GM18861 (cell line): ENCODE results near the gene NEDD9.

Source experiments
- ATAC-seq: cut with Tn5 transposase; IDR thresholded peaks from one replicate; pipeline ENCODE4 v1.9.1; 2021; ENCODE audit not compliant: unreplicated experiment

NEDD9 gene, protein sequence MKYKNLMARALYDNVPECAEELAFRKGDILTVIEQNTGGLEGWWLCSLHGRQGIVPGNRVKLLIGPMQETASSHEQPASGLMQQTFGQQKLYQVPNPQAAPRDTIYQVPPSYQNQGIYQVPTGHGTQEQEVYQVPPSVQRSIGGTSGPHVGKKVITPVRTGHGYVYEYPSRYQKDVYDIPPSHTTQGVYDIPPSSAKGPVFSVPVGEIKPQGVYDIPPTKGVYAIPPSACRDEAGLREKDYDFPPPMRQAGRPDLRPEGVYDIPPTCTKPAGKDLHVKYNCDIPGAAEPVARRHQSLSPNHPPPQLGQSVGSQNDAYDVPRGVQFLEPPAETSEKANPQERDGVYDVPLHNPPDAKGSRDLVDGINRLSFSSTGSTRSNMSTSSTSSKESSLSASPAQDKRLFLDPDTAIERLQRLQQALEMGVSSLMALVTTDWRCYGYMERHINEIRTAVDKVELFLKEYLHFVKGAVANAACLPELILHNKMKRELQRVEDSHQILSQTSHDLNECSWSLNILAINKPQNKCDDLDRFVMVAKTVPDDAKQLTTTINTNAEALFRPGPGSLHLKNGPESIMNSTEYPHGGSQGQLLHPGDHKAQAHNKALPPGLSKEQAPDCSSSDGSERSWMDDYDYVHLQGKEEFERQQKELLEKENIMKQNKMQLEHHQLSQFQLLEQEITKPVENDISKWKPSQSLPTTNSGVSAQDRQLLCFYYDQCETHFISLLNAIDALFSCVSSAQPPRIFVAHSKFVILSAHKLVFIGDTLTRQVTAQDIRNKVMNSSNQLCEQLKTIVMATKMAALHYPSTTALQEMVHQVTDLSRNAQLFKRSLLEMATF

DNA sequence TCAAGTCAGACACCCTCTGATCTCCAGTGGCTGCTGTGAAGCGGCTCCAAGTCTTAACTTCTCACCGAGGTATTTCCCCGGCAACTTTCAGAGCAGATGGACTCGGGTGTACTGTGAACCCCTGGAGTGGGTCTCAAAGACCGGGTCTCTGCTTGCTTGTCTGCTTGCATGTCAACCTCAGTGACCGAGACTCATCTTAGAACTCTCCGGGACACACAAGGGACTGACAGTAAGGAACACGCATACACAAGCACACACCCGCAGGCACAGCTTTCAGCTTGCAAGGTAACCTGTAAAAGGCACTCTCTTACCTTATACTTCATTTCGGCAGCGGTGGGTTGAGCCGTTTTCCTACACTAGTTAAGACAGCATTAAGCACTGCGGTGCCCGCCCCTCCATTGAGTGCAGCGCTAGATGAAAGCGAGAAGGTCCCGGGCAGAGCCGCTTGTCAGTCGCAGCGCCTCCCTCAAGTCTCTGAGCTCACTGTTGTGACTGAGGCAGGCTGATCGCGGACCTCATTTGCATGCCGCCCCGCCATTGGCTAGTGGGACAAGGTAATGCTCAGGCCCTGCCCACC lies at the start of gene NEDD9:
TSS of gene NEDD9 (minus strand) at position 476 of the 577 bp plus-strand sequence. CDS start at position 323, 153 bp downstream.
- peak; percentile 95 for ATAC-seq

DNA sequence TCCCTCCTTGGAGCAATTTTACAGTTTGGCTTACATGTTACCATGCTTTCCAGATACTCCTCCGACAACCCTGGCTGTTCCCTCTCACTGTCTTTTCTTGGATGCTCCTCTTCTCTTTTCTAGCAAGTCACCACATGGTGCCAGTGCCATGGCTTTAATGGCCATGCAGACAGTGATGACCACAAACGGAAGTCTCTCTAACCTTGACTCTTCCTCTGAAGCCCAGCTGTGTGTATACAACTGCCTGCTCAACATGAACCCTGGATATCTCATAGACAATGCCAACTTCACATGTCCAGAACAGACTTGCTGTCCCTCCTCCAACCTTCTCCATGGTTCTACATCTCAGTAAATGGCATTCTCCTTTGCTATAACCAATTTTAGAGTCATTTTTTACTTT lies 49.8 kb upstream of the NEDD9 start:
- ATAC-seq = no peak

DNA sequence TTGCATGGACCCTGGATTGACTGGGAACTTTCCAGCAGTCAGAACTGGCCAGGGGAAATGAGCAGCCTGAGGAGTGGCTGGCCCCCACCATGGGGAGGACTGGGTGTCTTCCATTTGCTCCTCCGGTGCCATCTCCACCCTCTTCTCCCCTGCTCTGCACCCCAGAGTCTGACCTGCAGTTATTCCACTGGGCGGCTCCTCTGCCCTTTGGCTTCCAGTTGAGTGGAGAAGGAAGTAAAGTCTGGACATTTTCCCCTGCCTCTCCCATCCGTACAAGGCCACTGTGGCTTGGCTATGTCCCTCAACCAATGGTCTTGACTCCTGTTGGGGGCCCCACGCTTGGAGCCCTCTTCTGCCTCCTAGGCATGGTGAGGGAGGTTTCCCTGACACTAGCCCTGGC lies 47.9 kb upstream of the NEDD9 start:
- ATAC-seq = no peak

DNA sequence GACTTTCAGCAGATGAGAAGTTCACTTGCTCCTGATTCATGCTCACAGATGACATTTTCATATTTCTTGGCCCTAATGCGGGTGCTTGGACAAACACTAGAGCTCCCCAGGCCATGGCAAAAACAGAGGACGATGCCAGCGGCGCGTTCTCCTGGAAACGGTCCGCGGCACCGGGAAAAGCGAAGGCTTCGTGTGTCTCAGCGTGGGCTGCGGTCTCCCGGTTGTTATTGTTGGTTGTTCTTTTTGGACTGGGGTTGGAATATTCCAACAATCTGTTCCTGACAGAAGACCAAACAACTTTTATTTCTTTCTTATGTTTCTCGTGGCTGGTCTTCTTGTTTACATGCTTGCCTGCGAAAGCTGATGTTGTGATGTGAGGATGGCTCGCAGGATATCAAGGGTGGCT lies 46.8 kb upstream of the NEDD9 start:
- ATAC-seq = no peak

DNA sequence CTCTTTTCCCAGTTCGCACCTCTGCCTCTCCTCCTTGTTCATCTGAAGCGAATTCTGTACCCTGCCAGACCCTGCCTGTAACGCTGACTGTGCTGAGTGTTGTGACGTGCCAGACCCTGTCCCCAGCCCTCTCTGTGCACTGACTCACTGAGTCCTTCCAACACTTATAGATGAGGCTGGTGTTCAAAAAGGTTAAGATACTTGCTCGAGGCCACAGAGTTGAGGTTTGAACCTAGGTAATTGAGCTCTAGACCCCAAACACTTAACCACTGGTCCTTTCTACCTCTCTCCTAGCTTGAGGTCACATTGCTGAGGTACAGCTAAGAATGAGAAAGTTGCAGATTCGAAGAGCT lies 45.7 kb upstream of the NEDD9 start:
- no peak for ATAC-seq

DNA sequence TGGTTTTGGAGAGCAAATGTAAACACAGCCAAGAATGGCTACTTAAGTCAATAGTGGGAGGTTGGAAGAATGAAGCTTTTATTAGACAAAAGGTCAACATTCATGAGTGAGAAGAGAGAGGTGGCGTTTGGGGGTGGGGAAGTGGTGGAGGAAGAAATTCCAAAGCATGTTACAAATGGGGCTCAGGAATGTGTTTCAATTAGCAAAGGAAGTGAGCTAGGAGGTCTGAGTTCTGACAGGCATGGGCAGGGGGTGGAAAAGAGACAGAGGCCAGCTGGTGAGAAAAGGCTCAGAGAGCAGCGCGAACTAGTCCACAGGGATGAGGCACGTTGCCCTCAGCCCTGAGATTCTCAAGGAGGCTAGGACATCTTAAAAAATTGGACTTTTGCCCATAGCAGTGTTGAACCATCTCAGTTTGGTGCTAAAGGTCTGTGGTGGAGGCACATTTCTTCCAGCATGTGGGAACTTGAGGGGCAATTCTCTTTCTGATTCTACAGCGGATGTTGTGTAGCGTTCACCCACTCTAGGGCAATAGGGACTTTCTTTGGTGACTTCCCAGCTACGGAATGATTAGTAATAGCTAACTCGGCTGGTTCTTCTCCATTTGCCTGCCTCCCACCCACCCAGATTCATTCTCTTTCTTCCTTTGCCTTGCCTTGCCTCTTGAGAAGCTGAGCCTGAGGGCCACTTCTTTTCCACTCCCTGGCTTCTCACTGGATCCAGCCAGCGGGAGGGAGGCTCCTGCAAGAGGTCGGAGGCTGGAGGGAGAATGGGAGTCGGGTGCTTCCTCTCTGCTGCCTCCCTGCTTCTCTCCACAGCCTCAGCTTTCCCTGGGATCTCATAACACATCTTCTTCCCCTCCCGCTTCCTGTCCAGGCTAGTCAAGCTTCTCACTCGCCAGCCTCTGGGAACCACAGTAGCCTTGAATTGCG lies 45.1 kb upstream of the NEDD9 start:
- peak; percentile 34 for ATAC-seq

DNA sequence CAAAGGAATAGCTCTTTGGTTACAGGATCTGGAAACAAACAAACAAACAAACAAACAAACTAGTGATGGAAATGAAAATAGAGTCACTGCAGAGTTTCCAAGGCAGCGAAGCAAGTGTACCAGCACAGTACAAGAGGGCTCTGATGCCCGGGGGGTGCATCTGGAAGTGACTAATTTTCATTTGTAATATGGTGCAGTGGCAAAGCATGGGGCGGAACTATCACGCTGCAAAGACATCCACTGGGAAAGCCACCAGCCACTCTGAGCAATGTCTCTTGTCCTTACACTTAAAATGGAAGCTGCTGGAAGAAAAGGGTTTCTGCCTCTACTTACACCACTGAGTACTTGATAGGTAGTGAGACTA lies 44.4 kb upstream of the NEDD9 start:
- ATAC-seq = no peak

DNA sequence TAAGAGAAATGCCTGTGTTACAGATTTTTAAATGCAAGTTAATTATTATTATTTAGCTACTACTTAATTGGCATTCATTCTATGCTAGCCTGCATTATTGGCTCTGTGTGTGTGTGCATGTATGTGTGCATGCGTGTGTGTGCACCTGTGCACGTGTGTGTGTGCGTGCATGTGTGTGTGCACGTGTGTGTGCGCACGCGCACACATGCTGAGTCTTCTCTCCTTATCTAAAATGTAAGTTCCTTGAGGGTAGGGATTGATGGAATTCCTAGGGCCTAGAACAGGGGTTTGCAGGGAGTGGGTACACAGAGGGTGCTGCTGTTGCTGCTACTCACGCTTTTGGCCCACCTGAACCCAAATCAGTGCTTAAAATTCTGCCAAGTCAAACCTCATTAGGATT lies 43.8 kb upstream of the NEDD9 start:
- no peak for ATAC-seq

DNA sequence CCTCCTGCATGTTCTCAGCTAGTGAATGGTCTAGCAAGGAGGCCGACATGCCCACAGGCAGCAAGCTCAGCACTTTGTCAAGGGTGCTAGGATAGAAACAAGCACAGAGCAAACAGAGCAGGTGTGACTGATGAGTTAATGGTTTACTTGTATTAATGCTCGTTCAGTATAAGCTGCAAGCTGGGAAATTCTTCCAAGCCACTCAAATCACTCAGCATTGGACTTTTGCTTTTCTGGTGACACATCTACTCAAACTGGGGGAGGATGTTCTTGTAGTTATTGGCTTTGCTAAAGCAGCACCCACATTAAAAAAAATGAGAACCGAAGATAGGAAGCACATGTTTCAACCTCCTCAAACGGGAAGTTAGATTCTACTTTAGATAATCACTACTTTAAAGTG lies 43.1 kb upstream of the NEDD9 start:
- peak; percentile 89 for ATAC-seq

DNA sequence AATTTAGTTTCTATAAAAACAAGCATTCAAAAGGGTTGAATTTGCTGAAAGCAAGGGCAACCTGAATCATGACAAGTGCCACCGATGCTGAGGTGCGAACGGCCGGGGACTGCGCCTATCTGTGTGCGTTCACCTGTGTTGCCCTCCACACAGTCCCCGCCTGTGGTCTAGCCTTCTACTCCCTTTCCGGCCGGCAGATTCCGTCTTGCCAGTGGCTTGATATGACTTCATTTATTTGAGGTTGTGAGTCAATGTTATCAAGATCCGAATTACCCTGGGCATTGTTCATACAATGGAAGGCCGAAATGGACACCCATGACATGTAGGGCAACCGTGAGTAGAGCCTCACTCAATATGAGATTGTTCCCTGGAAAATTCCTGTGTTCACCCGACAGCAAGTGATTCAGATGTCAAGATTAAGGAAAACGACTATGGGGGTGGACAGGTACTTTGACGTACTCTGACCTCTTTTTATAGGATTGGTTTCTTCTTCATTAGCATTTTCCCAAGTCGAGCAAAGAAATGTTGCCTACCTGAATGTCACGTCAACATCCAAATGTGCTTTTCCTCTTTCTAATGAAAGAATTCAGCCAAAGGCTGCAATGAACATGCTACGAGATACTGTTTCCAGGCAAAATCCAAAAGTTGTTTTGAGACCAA lies 41.1 kb upstream of the NEDD9 start:
- ATAC-seq = no peak

DNA sequence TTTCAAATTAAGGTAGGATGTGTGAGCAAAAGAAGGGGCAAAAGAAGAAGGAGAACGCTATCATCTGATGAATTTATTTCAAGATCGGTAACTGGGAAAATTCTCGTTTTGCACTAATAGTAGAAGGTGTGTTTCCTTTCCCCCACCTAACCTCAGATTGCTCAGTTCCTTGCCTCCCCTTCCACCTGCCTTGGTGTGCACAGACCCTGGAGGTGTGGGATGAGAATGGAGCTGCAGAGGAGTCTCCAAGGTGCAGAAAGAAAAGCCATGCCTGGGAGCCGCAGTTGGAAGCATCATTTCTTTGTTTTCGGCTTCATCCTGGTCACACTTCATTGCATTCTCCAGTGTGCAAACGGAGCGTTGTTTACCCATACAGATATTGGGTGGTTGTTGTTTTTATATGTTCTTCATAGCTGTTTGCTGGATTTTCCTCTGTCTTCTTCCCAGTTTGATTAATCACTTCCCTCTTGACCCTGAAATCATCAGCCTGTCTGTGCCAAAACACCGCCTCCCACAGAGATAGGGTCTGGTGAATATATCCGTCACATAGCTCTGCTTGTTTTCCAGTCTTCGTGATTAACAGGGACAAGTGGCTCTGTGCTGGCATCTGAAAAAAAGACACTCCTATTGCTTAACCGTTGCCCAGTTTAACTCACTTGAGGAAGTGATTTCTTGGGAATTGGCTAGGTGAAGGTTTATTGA lies 40.2 kb upstream of the NEDD9 start:
- no peak for ATAC-seq

DNA sequence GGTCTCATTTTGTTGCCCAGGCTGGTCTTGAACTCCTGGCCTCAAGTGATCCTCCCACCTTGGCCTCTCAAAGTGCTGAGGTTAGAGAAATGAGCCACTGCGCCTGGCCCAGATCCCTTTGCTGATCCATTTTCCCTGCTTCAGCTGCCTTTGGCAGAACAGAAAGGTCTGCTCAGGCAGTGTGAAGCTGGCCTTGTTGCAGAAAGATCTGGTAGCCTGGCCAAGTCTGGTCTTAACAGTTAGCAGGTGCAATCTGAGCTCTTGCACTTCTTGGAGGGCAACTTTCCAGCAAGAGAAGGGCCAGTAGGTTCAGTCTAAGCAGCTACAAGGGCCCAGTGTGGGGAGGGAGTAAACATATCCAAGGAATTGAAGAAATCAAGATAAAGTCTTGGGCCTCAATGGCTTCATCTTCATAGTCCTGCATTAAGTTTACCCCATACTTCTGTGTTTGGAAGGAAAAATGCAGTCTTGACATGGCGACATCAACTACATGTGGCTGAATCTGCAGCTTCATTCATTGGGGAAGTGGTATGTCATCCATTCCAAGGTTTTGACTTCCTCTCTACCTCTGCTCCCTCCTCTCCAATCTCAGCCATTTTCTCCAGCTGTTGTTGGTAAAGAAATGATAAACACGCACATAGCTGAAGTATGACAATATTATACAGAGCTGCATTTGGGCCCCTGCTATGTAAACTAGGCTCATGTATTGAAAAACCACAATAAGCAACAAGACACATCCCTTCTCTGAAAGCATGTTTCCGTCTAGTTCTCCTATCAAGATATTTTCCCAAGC lies 39.0 kb upstream of the NEDD9 start:
- ATAC-seq = no peak

DNA sequence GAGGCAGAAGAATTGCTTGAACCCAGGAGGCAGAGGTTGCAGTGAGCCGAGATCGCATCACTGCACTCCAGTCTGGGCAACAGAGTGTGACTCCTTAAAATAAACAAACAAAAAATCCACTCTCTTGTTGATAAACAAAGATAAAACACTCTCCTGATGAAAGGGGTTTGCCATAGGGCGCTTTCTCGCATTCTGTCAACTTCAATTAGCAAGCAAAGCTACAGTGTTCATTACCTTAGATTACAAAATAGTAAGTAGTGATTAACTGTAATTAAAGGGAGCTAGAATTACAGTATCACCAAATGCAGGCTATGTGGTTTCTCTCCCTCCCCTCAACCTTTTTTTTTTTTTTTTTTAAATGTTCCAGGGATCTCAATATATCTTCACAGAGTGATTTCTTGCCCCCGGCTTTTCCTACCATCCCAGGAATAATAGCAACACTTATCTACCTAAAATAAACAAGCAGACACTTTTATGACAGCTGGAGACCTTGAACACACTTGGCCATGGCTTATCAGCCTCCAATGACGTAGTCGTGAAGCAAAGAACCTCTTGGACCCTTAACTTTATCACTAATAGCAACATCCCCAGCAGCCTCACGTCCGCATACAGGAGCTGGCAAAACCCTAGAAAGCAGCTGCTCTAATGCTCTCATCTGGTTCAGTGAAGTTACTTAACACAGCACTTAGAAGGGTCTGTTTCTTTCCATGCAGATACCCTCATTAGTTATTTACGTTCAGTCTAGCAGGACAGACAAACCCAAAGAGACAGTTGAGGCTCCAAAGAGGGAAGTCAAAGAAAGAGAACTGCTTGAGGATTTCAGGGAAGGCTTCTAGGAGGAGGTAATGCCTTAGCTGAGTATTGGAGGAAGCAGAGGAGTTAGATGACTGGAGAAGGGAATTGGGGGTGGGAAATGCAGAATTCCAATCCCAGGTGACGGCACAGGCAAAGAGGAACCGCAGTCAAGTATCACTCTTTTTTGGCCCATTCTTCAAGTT lies 37.9 kb upstream of the NEDD9 start:
- no peak for ATAC-seq

DNA sequence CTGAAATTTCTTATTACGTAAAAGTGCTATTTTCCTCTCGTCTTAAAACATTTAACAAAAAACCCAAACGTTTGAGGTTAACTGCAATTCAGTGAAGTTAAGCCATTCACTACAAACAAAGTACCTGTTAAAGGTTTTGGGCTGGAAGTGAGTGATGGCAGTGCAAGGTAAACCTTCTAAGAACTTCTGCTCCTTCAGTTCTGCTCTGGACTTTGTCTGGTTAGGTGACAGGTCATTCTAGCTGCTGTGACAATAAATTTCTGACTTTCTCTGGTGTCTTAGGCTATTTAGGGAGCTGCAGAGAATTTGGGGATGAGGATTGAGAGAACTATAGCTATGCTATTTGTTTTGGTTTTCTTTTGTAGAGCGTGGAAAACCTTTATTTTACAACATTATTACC lies 36.5 kb upstream of the NEDD9 start:
- no peak for ATAC-seq

DNA sequence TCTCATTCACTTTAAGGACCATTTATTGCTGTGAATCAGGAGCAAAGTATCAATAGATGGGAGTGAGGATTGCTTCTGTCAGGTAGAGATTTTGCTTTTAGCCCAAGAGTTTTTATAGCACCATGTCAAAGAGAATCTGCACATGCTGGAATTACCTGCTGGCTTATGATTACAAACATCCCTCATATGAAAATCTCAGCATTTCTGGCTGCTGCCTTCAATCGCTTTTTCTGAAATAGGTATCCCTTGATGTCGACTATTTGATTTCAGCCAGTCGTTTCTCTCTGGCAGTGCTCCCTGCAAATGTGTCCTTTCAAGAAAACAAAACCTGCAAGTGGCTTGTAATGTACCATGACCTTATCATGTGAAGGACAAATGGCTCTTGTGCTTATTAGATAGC lies 34.5 kb upstream of the NEDD9 start:
- no peak for ATAC-seq

DNA sequence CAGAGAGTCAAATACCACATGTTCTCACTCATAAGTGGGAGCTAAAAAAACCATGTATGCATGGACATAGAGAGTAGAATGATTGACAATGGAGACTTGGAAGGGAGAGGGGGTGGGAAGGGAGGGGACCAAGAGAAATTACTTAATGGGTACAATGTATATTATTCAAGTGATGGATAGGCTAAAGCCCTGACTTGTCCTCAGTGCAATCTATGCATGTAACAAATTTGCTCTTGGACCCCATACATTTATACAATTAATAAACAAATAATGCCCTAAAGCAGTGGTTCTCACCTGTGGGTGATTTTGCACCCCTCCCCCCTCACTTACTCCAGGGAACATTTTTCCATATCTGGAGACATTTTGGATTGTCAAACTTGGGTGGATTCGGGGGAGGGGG lies 33.5 kb upstream of the NEDD9 start:
- no peak for ATAC-seq

DNA sequence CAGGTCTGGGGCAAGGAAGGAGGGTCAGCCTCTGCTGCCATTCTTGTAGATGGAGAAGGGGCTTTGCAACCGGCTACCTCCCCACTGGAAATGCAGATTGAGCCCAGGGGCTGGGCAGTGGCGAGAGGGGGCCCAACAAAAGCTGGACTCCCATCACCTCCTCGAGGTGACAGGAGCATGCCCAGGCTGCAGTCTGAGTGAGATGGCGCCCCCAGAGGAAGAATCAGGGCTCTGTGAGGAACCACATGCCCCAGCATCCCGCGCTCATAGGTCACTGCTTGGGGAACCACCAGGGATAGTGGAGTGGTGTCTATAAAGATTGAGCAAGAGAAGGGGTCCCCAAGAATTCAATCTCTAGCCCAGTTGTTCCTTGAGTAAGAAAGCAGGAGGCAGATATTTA lies 31.6 kb upstream of the NEDD9 start:
- no peak for ATAC-seq

DNA sequence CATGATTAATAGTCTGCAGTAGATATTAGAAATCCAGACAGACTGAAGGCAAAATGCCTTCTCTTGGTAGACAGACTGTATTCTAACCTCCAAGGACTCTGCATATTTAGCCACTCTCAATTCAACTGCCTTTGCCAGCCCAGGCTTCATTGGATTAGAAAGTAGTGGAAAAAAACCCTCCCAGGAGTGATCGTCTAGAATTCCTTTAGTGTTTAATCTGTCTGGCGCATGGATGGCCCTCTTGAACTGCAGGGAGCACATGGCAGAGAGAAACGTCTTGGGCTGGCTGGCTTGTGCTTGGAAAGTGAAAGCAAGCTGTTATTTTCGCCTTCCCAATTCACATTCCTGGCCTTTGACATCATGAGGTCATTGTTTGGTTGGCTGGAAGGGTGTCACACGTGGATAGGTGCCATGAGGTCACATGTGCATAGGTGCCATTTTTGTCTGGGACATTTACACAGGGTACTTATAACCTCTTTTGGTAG lies 30.9 kb upstream of the NEDD9 start:
- ATAC-seq = no peak
